K562 (cell line): Measurements from ENCODE around the gene KCNK3. TPM values are rescaled to one million over a fixed set of nuclear protein-coding genes. Genes with fewer than 3 reads are reported as not detected.

Experiments used
- ATF1 ChIP-seq, 2 experiments: fragments of 450-650 bp in 1 of 2; IDR thresholded peaks; 2 replicates each; pipeline ENCODE4 v1.6.1; 2016; ENCODE audit warnings: missing compliant biosample characterization in 1 of 2, missing genetic modification characterization in 1 of 2
- DMBX1 ChIP-seq: fragments of 250-450 bp; sonication (Bioruptor Pico); IDR thresholded peaks from 2 replicates; pipeline ENCODE4 v1.8.0; 2022; ENCODE audit warnings: inconsistent platforms, mild to moderate bottlenecking, moderate library complexity, borderline replicate concordance
- HIVEP1 ChIP-seq: fragments of 250-450 bp; sonication (Bioruptor Pico); IDR thresholded peaks from 2 replicates; pipeline ENCODE4 v1.4.0; 2020; ENCODE audit warnings: mild to moderate bottlenecking
- MYC ChIP-seq, 2 experiments: fragments of 250-450 bp in 1 of 2; sonication (Bioruptor Pico) in 1 of 2; IDR thresholded peaks; 2 replicates each; pipeline versions ENCODE4 v1.5.1 to v1.6.1; 2012 to 2021; ENCODE audit warnings: low read depth in 2 of 2, borderline replicate concordance in 1 of 2, improper control_type of control experiment in 1 of 2, low read length in 1 of 2, mild to moderate bottlenecking in 1 of 2, moderate library complexity in 1 of 2
- ZNF609 ChIP-seq: sonication (generic); formaldehyde crosslinking; IDR thresholded peaks from 2 replicates; pipeline ENCODE4 v1.8.1; 2023; ENCODE audit warnings: missing genetic modification reagents, mild to moderate bottlenecking, borderline replicate concordance
- polyA plus RNA-seq, 8 experiments: library from polyadenylated mRNA; depleted of rRNA in 4 of 8; stranded (reverse) in 5 of 8; unstranded in 3 of 8; fragments of >200 nt; fragmentation: Nextera tagmentation in 2 of 8; fragmentation: Illumina TruSeq in 1 of 8; extraction: Ambion mirVana in 2 of 8; extraction: Trizol in 1 of 8; gene quantifications; 2 replicates each; pipeline versions ENCODE4 v1.2.1 to v1.2.3, GENCODE V29; 2011 to 2014; ENCODE audit warnings: inconsistent platforms in 1 of 8, missing spikeins in 1 of 8
- total RNA-seq, 7 experiments: library from RNA; depleted of rRNA in 6 of 7; stranded (reverse); fragments of >200 nt in 6 of 7; fragmentation: Illumina TruSeq in 2 of 7; extraction: Trizol in 2 of 7; gene quantifications; 2 replicates each; pipeline versions ENCODE4 v1.2.1 to v1.2.3, GENCODE V29; 2011 to 2021; ENCODE audit warnings: low replicate concordance in 1 of 7
- TF ChIP-seq, protein P1 (sequence below): sonication (generic); formaldehyde crosslinking; IDR thresholded peaks from 2 replicates; pipeline ENCODE4 v1.5.0; 2020; ENCODE audit warnings: missing genetic modification reagents
- TF ChIP-seq, protein P2 (sequence below): fragments of 450-650 bp; IDR thresholded peaks from 2 replicates; pipeline ENCODE4 v1.6.1; 2017; ENCODE audit warnings: antibody characterized with exemption, mild to moderate bottlenecking
- TF ChIP-seq, protein P3 (sequence below), 2 experiments: fragments of 450-650 bp; conservative IDR thresholded peaks; 2 replicates each; pipeline ENCODE4 v1.6.1; 2017; ENCODE audit warnings: mild to moderate bottlenecking in 2 of 2, moderate library complexity in 2 of 2

The KCNK3 gene
- total and polyA plus RNA-seq, 9 of the 15 experiments (the other 6 are each of a cell fraction or from before 2014, with no cell fraction given), result 0.01 to 0.20 (median 0.07) TPM; not detected in 5

- TF ChIP-seq DMBX1 (CRISPR knock-in tag) (peak; percentile 62; the same call in 1 of the 2 replicates), HIVEP1 (CRISPR knock-in tag) (0 out of 2 replicates have a peak, but pooled peaks have one; percentile 52), ATF1 (CRISPR knock-in tag; IDR thresholded peaks at IDR 0.05) (no peak), ATF1 (tag; IDR thresholded peaks at IDR 0.05) (peak; percentile 49), ZNF609 (CRISPR knock-in tag) (no peak), MYC (IDR thresholded peaks at IDR 0.05; ENCODE audit: low read depth, low read length) (peak; percentile 76), MYC (CRISPR knock-in tag; IDR thresholded peaks at IDR 0.05; ENCODE audit: borderline replicate concordance, low read depth) (0 out of 2 replicates have a peak, but pooled peaks have one; percentile 9)
- TF ChIP-seq, protein P1, sequence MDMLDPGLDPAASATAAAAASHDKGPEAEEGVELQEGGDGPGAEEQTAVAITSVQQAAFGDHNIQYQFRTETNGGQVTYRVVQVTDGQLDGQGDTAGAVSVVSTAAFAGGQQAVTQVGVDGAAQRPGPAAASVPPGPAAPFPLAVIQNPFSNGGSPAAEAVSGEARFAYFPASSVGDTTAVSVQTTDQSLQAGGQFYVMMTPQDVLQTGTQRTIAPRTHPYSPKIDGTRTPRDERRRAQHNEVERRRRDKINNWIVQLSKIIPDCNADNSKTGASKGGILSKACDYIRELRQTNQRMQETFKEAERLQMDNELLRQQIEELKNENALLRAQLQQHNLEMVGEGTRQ (CRISPR knock-in tag), result peak; percentile 97
- TF ChIP-seq, protein P2, sequence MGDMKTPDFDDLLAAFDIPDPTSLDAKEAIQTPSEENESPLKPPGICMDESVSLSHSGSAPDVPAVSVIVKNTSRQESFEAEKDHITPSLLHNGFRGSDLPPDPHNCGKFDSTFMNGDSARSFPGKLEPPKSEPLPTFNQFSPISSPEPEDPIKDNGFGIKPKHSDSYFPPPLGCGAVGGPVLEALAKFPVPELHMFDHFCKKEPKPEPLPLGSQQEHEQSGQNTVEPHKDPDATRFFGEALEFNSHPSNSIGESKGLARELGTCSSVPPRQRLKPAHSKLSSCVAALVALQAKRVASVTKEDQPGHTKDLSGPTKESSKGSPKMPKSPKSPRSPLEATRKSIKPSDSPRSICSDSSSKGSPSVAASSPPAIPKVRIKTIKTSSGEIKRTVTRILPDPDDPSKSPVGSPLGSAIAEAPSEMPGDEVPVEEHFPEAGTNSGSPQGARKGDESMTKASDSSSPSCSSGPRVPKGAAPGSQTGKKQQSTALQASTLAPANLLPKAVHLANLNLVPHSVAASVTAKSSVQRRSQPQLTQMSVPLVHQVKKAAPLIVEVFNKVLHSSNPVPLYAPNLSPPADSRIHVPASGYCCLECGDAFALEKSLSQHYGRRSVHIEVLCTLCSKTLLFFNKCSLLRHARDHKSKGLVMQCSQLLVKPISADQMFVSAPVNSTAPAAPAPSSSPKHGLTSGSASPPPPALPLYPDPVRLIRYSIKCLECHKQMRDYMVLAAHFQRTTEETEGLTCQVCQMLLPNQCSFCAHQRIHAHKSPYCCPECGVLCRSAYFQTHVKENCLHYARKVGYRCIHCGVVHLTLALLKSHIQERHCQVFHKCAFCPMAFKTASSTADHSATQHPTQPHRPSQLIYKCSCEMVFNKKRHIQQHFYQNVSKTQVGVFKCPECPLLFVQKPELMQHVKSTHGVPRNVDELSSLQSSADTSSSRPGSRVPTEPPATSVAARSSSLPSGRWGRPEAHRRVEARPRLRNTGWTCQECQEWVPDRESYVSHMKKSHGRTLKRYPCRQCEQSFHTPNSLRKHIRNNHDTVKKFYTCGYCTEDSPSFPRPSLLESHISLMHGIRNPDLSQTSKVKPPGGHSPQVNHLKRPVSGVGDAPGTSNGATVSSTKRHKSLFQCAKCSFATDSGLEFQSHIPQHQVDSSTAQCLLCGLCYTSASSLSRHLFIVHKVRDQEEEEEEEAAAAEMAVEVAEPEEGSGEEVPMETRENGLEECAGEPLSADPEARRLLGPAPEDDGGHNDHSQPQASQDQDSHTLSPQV, result 0 out of 2 replicates have a peak, but pooled peaks have one; percentile 41
- TF ChIP-seq, protein P3, sequence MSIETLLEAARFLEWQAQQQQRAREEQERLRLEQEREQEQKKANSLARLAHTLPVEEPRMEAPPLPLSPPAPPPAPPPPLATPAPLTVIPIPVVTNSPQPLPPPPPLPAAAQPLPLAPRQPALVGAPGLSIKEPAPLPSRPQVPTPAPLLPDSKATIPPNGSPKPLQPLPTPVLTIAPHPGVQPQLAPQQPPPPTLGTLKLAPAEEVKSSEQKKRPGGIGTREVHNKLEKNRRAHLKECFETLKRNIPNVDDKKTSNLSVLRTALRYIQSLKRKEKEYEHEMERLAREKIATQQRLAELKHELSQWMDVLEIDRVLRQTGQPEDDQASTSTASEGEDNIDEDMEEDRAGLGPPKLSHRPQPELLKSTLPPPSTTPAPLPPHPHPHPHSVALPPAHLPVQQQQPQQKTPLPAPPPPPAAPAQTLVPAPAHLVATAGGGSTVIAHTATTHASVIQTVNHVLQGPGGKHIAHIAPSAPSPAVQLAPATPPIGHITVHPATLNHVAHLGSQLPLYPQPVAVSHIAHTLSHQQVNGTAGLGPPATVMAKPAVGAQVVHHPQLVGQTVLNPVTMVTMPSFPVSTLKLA (conservative IDR thresholded peaks at IDR 0.05), result peak; percentile 65 to 84; a peak in 3 of 4 replicates
These were observed 71.8 kb downstream of the KCNK3 start, which contains the start of gene SLC35F6 (continued) for GRCh38 chr2:26764078-26764887.
